Measurements from ENCODE around the gene RHEBL1.

RHEBL1 gene

DNA sequence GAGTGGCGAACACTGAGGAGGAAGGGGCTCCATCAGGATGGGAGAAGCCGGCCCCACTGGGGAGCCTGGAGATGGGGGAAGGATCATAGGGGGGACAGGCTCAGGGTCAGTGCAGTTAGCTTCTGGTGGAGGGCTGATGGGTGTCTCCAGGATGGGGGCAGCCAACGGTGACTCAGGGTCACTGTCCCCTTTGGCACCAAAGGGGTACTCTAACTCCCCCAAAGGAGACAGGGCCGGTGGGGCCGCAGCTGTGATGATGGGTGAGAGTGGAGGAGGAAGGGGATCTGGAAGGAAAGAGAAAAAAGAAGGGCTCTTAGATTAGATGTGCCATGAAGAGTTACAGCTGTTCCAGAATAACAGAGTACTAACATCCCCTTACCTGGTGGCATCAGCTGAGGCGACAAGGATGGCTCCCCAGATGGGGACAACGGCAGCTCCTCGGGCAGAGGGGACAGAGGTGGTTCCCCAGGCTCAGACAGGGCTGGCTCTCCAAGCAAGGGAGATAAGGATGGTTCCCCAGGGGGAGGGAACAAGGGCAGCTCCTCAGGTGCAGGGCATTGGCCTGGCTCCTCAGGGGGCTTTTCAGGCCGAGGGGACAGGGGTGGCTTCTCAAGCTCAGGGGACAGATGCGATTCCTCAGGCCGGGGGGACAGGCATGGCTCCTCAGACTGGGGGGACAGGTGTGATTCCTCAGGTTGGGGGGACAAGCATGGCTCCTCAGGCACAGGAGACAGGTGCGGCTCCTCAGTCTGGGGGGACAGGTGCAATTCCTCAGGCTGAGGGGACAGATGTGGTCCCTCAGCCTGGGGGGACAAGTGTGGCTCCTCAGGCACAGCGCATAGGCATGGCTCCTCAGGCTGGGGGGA lies 19.0 kb downstream of the RHEBL1 start:
- Histone ChIP-seq H3K79me1 (ENCODE audit: low read length) (peaks cover 29% of the 10 kb centered on the region), H3K4me1 (ENCODE audit: control insufficient read depth, low read depth, low read length) (no peaks in the 10 kb centered on the region), H3K27ac (ENCODE audit: low read depth, low read length) (no peak overlapping the region), H3K18ac (ENCODE audit: low read length) (no peak overlapping the region), H3K23ac (ENCODE audit: low read length) (no peak overlapping the region), H4K5ac (ENCODE audit: low read length) (no peak overlapping the region), H2BK5ac (ENCODE audit: low read length) (no peak overlapping the region), H2BK15ac (replicated peaks; ENCODE audit: low read depth) (no peak overlapping the region), H2BK120ac (ENCODE audit: low read depth, low read length) (no peak overlapping the region), H4K8ac (ENCODE audit: low read depth, low read length) (no peak overlapping the region), H3K27me3 (ENCODE audit: insufficient read depth, low read length, poor library complexity) (no peaks in the 10 kb centered on the region), H3K4me3 (ENCODE audit: low read length) (no peak overlapping the region), H3K9ac (ENCODE audit: low read length) (no peak overlapping the region), H3K4me2 (ENCODE audit: low read length) (no peak overlapping the region), H3K56ac (ENCODE audit: low read length) (no peak overlapping the region), H3K79me2 (ENCODE audit: control insufficient read depth, insufficient read depth, low read length) (peaks cover 22% of the 10 kb centered on the region), H3K36me3 (ENCODE audit: control insufficient read depth, insufficient read depth, low read length) (peaks cover 47% of the 10 kb centered on the region), H3K4ac (ENCODE audit: low read depth, low read length) (no peak overlapping the region), H2AK5ac (ENCODE audit: low read length) (no peak overlapping the region)
- DNase-seq, result no peak
- no CpG with 5 or more reads among the region's 13 CpGs for WGBS (ENCODE audit: extremely low coverage, insufficient coverage, low lambda C conversion rate)

- Histone ChIP-seq H3K4ac (ENCODE audit: low read depth, low read length) (no peak overlapping the region), H3K36me3 (ENCODE audit: control insufficient read depth, insufficient read depth, low read length) (peaks cover 50% of the 10 kb centered on the region), H2AK5ac (ENCODE audit: low read length) (no peak overlapping the region), H3K27me3 (ENCODE audit: insufficient read depth, low read length, poor library complexity) (no peaks in the 10 kb centered on the region), H3K23ac (ENCODE audit: low read length) (no peak overlapping the region), H4K5ac (ENCODE audit: low read length) (no peak overlapping the region), H3K27ac (ENCODE audit: low read depth, low read length) (no peak overlapping the region), H3K79me2 (ENCODE audit: control insufficient read depth, insufficient read depth, low read length) (peaks cover 11% of the 10 kb centered on the region), H3K9ac (ENCODE audit: low read length) (no peak overlapping the region), H2BK5ac (ENCODE audit: low read length) (no peak overlapping the region), H3K18ac (ENCODE audit: low read length) (no peak overlapping the region), H2BK15ac (replicated peaks; ENCODE audit: low read depth) (no peak overlapping the region), H3K56ac (ENCODE audit: low read length) (no peak overlapping the region), H2BK120ac (ENCODE audit: low read depth, low read length) (no peak overlapping the region), H3K4me3 (ENCODE audit: low read length) (no peak overlapping the region), H3K4me1 (ENCODE audit: control insufficient read depth, low read depth, low read length) (no peaks in the 10 kb centered on the region), H4K8ac (ENCODE audit: low read depth, low read length) (no peak overlapping the region), H3K79me1 (ENCODE audit: low read length) (peaks cover 21% of the 10 kb centered on the region), H3K4me2 (ENCODE audit: low read length) (no peak overlapping the region)
- DNase-seq, result no peak
- WGBS (ENCODE audit: extremely low coverage, insufficient coverage, low lambda C conversion rate), result no CpG with 5 or more reads among the region's 20 CpGs
Measured at GRCh38 chr12:49049566-49050224, 20.1 kb downstream of the RHEBL1 start.

- Histone ChIP-seq H3K27me3 (ENCODE audit: insufficient read depth, low read length, poor library complexity) (no peaks in the 10 kb centered on the region), H3K4me2 (ENCODE audit: low read length) (no peak overlapping the region), H2BK120ac (ENCODE audit: low read depth, low read length) (no peak overlapping the region), H3K27ac (ENCODE audit: low read depth, low read length) (no peak overlapping the region), H3K79me2 (ENCODE audit: control insufficient read depth, insufficient read depth, low read length) (peaks cover 4% of the 10 kb centered on the region), H3K4me1 (ENCODE audit: control insufficient read depth, low read depth, low read length) (no peaks in the 10 kb centered on the region), H3K36me3 (ENCODE audit: control insufficient read depth, insufficient read depth, low read length) (peaks cover 53% of the 10 kb centered on the region), H4K8ac (ENCODE audit: low read depth, low read length) (no peak overlapping the region), H2BK15ac (replicated peaks; ENCODE audit: low read depth) (no peak overlapping the region), H2AK5ac (ENCODE audit: low read length) (no peak overlapping the region), H3K4me3 (ENCODE audit: low read length) (no peak overlapping the region), H4K5ac (ENCODE audit: low read length) (no peak overlapping the region), H3K79me1 (ENCODE audit: low read length) (peaks cover 15% of the 10 kb centered on the region), H3K9ac (ENCODE audit: low read length) (no peak overlapping the region), H3K4ac (ENCODE audit: low read depth, low read length) (no peak overlapping the region), H3K56ac (ENCODE audit: low read length) (no peak overlapping the region), H3K18ac (ENCODE audit: low read length) (no peak overlapping the region), H2BK5ac (ENCODE audit: low read length) (no peak overlapping the region), H3K23ac (ENCODE audit: low read length) (no peak overlapping the region)
- WGBS (ENCODE audit: extremely low coverage, insufficient coverage, low lambda C conversion rate), result no CpG with 5 or more reads among the region's 10 CpGs
- no peak for DNase-seq
Measured at GRCh38 chr12:49048953-49049352, 20.8 kb downstream of the RHEBL1 start.

- Histone ChIP-seq H3K23ac (ENCODE audit: low read length) (no peak overlapping the region), H3K56ac (ENCODE audit: low read length) (no peak overlapping the region), H3K4me2 (ENCODE audit: low read length) (no peak overlapping the region), H2BK15ac (replicated peaks; ENCODE audit: low read depth) (no peak overlapping the region), H3K4ac (ENCODE audit: low read depth, low read length) (no peak overlapping the region), H2BK120ac (ENCODE audit: low read depth, low read length) (no peak overlapping the region), H4K8ac (ENCODE audit: low read depth, low read length) (no peak overlapping the region), H4K5ac (ENCODE audit: low read length) (no peak overlapping the region), H3K79me2 (ENCODE audit: control insufficient read depth, insufficient read depth, low read length) (no peaks in the 10 kb centered on the region), H2AK5ac (ENCODE audit: low read length) (no peak overlapping the region), H3K9ac (ENCODE audit: low read length) (no peak overlapping the region), H3K18ac (ENCODE audit: low read length) (no peak overlapping the region), H2BK5ac (ENCODE audit: low read length) (no peak overlapping the region), H3K4me1 (ENCODE audit: control insufficient read depth, low read depth, low read length) (no peaks in the 10 kb centered on the region), H3K36me3 (ENCODE audit: control insufficient read depth, insufficient read depth, low read length) (peaks cover 57% of the 10 kb centered on the region), H3K27me3 (ENCODE audit: insufficient read depth, low read length, poor library complexity) (no peaks in the 10 kb centered on the region), H3K4me3 (ENCODE audit: low read length) (no peak overlapping the region), H3K27ac (ENCODE audit: low read depth, low read length) (no peak overlapping the region), H3K79me1 (ENCODE audit: low read length) (peaks cover 4% of the 10 kb centered on the region)
- DNase-seq, result no peak
- WGBS (ENCODE audit: extremely low coverage, insufficient coverage, low lambda C conversion rate), result no CpG with 5 or more reads among the region's 12 CpGs
Measured at GRCh38 chr12:49046129-49046895, 23.5 kb downstream of the RHEBL1 start.

- H4K5ac ChIP-seq (ENCODE audit: low read length), result no peak overlapping the region
- H3K4me2 ChIP-seq (ENCODE audit: low read length), result no peak overlapping the region
- no peak overlapping the region for H3K56ac ChIP-seq (ENCODE audit: low read length)
- H3K79me1 ChIP-seq (ENCODE audit: low read length), result peaks cover 3% of the 10 kb centered on the region
- peaks cover 50% of the 10 kb centered on the region for H3K36me3 ChIP-seq (ENCODE audit: control insufficient read depth, insufficient read depth, low read length)
- no peak overlapping the region for H2AK5ac ChIP-seq (ENCODE audit: low read length)
- H3K27ac ChIP-seq (ENCODE audit: low read depth, low read length), result no peak overlapping the region
- no peak overlapping the region for H3K23ac ChIP-seq (ENCODE audit: low read length)
- H3K4me3 ChIP-seq (ENCODE audit: low read length), result no peak overlapping the region
- no peak overlapping the region for H2BK15ac ChIP-seq (replicated peaks; ENCODE audit: low read depth)
- no peak overlapping the region for H4K8ac ChIP-seq (ENCODE audit: low read depth, low read length)
- no peak overlapping the region for H3K4ac ChIP-seq (ENCODE audit: low read depth, low read length)
- H3K79me2 ChIP-seq (ENCODE audit: control insufficient read depth, insufficient read depth, low read length), result no peaks in the 10 kb centered on the region
- WGBS (ENCODE audit: extremely low coverage, insufficient coverage, low lambda C conversion rate), result no CpG with 5 or more reads among the region's 12 CpGs
- no peak for DNase-seq
- H3K4me1 ChIP-seq (ENCODE audit: control insufficient read depth, low read depth, low read length), result no peaks in the 10 kb centered on the region
- H2BK120ac ChIP-seq (ENCODE audit: low read depth, low read length), result no peak overlapping the region
- no peak overlapping the region for H2BK5ac ChIP-seq (ENCODE audit: low read length)
- H3K9ac ChIP-seq (ENCODE audit: low read length), result no peak overlapping the region
- no peak overlapping the region for H3K18ac ChIP-seq (ENCODE audit: low read length)
- no peaks in the 10 kb centered on the region for H3K27me3 ChIP-seq (ENCODE audit: insufficient read depth, low read length, poor library complexity)
Measured at GRCh38 chr12:49044660-49045059, 25.1 kb downstream of the RHEBL1 start.
